KMS-11 (cell line): ENCODE measurements around the gene MMP24.
"Not testable (repeated sequence)": the region's sequence is repeated elsewhere in the genome, so short reads cannot be mapped to it uniquely, and the experiment has no call there.

Source experiments
- H2AFZ ChIP-seq: fragments of 200-600 bp; sonication (generic); 2 replicates; pipeline ENCODE4 v1.6.1; 2016; ENCODE audit warnings: antibody characterized with exemption, mixed run types, low read depth
- H3K27ac ChIP-seq: fragments of 200-600 bp; sonication (generic); 2 replicates; pipeline ENCODE4 v1.6.1; 2016; ENCODE audit warnings: mild to moderate bottlenecking, mixed run types
- H3K27me3 ChIP-seq: fragments of 200-600 bp; sonication (generic); 2 replicates; pipeline ENCODE4 v1.6.1; 2017; ENCODE audit warnings: mild to moderate bottlenecking, low read depth, mixed run types, moderate library complexity; ENCODE audit not compliant: insufficient read depth
- H3K36me3 ChIP-seq: fragments of 200-600 bp; sonication (generic); 2 replicates; pipeline ENCODE4 v1.6.1; 2017; ENCODE audit warnings: mild to moderate bottlenecking, mixed run types; ENCODE audit not compliant: insufficient read depth
- H3K4me1 ChIP-seq: fragments of 200-600 bp; sonication (generic); 2 replicates; pipeline ENCODE4 v1.6.1; 2016; ENCODE audit warnings: mild to moderate bottlenecking, low read depth, mixed run types; ENCODE audit not compliant: poor library complexity, severe bottlenecking
- H3K4me2 ChIP-seq: fragments of 200-600 bp; sonication (generic); 2 replicates; pipeline ENCODE4 v1.7.0; 2016; ENCODE audit warnings: mild to moderate bottlenecking, mixed run types
- H3K4me3 ChIP-seq: fragments of 200-600 bp; sonication (generic); IDR thresholded peaks from 2 replicates; pipeline ENCODE4 v1.6.1; 2017; ENCODE audit warnings: low read depth, low read length, mixed read lengths; ENCODE audit not compliant: insufficient read depth
- H3K79me2 ChIP-seq: fragments of 200-600 bp; sonication (generic); 2 replicates; pipeline ENCODE4 v1.6.1; 2016; ENCODE audit warnings: low read depth, mixed run types; ENCODE audit not compliant: insufficient read depth
- H3K9ac ChIP-seq: fragments of 200-600 bp; sonication (generic); 2 replicates; pipeline ENCODE4 v1.6.1; 2016; ENCODE audit warnings: mild to moderate bottlenecking, mixed run types
- H4K20me1 ChIP-seq: fragments of 200-600 bp; sonication (generic); 2 replicates; pipeline ENCODE4 v1.6.1; 2016; ENCODE audit warnings: mild to moderate bottlenecking, mixed run types; ENCODE audit not compliant: insufficient read depth
- CTCF ChIP-seq: fragments of 200-600 bp; sonication (generic); conservative IDR thresholded peaks from 2 replicates; pipeline ENCODE4 v1.6.1; 2017; ENCODE audit warnings: low read depth, mild to moderate bottlenecking, antibody characterized with exemption, low read length, moderate library complexity, mixed read lengths

The MMP24 gene

GRCh38 chr20:35253010-35253409 is 26.5 kb downstream of the MMP24 start:
- Histone ChIP-seq H3K4me1 (peaks cover 7% of the 10 kb centered on the region), H4K20me1 (no peaks in the 10 kb centered on the region), H2AFZ (no peak overlapping the region), H3K27ac (no peak overlapping the region), H3K9ac (no peak overlapping the region), H3K4me3 (no peak overlapping the region), H3K27me3 (no peaks in the 10 kb centered on the region), H3K36me3 (no peaks in the 10 kb centered on the region), H3K79me2 (no peaks in the 10 kb centered on the region), H3K4me2 (no peak overlapping the region)
- no peak for TF ChIP-seq CTCF

DNA sequence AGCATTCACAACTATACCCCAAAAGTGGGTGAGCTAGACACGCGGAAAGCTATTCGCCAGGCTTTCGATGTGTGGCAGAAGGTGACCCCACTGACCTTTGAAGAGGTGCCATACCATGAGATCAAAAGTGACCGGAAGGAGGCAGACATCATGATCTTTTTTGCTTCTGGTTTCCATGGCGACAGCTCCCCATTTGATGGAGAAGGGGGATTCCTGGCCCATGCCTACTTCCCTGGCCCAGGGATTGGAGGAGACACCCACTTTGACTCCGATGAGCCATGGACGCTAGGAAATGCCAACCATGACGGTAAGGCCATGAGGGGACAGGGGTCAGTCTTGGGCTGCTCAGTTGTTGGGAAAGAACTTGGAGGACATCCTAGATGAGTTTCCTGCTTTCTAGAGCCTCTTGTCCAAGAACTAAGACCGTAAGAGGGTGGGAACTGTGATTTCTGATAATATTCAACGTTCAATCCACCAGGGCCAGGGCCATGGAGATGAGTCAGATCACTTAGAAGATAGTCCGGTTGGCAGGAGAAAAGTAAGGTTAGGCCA is 28.0 kb downstream of the MMP24 start:
- TF ChIP-seq CTCF, result no peak
- Histone ChIP-seq H3K4me1 (peaks cover 7% of the 10 kb centered on the region), H3K36me3 (no peaks in the 10 kb centered on the region), H3K79me2 (no peaks in the 10 kb centered on the region), H3K4me3 (no peak overlapping the region), H4K20me1 (no peaks in the 10 kb centered on the region), H3K9ac (no peak overlapping the region), H3K4me2 (no peak overlapping the region), H2AFZ (no peak overlapping the region), H3K27me3 (no peaks in the 10 kb centered on the region), H3K27ac (no peak overlapping the region)

DNA sequence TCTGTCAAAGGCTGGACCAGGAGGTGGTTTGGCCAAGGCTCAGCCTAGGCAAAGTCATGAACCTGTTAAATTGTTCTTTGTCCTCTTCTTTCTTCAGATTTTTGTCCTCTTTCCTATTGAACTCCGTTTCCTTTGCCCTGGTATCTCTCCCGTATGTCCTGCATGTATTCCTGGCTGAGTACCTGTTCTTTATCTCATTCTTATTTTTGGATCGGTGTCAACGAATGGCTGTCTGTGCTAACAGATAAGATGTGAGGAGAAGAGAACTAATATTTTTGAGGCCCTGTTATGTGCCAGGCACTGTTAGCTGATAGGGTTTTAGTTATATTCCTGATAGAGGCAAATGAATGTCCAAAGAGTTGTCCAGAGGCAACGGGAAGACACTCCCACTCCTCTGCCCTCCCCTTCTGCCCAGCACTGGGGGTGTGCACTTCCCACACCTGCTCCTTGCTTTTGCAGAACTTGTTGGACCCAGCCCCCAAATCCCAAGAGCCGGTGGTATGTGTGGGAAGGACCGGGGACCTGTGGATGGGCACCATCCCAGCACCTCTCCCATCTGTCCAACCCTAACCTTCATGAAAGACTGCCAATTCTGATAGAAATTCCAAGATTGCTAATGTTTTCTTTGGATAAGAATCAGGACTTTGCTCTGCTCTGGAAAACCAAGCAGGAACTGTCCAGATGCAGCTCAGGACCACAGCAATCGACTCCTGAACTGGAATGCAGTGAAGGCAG is 30.9 kb downstream of the MMP24 start:
- H3K4me1 ChIP-seq, result peaks cover 1% of the 10 kb centered on the region
- H3K27ac ChIP-seq, result no peak overlapping the region
- H3K79me2 ChIP-seq, result no peaks in the 10 kb centered on the region
- H3K4me3 ChIP-seq, result no peak overlapping the region
- no peak overlapping the region for H3K9ac ChIP-seq
- no peaks in the 10 kb centered on the region for H3K36me3 ChIP-seq
- H3K27me3 ChIP-seq, result no peaks in the 10 kb centered on the region
- no peak for TF ChIP-seq CTCF
- no peaks in the 10 kb centered on the region for H4K20me1 ChIP-seq
- no peak overlapping the region for H2AFZ ChIP-seq
- H3K4me2 ChIP-seq, result no peak overlapping the region

GRCh38 chr20:35260426-35260825 is 33.9 kb downstream of the MMP24 start:
- Histone ChIP-seq H3K4me1 (no peaks in the 10 kb centered on the region), H3K27ac (no peak overlapping the region), H3K36me3 (no peaks in the 10 kb centered on the region), H3K27me3 (no peaks in the 10 kb centered on the region), H2AFZ (no peak overlapping the region), H3K4me3 (no peak overlapping the region), H3K9ac (no peak overlapping the region), H4K20me1 (no peaks in the 10 kb centered on the region), H3K4me2 (no peak overlapping the region), H3K79me2 (no peaks in the 10 kb centered on the region)
- TF ChIP-seq CTCF, result no peak

DNA sequence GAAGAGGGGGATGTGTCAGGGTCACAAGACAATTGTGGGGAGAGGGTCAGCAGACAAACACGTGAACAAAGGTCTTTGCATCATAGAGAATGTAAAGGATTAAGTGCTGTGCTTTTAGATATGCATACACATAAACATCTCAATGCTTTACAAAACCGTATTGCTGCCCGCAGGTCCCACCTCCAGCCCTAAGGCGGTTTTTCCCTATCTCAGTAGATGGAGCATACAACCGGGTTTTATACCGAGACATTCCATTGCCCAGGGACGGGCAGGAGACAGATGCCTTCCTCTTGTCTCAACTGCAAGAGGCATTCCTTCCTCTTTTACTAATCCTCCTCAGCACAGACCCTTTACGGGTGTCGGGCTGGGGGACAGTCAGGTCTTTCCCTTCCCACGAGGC is 35.8 kb downstream of the MMP24 start:
- H4K20me1 ChIP-seq, H3K4me1 ChIP-seq, H3K27me3 ChIP-seq, H3K36me3 ChIP-seq, H2AFZ ChIP-seq, H3K9ac ChIP-seq, H3K4me3 ChIP-seq, H3K79me2 ChIP-seq, H3K27ac ChIP-seq, H3K4me2 ChIP-seq: not testable (repeated sequence)

DNA sequence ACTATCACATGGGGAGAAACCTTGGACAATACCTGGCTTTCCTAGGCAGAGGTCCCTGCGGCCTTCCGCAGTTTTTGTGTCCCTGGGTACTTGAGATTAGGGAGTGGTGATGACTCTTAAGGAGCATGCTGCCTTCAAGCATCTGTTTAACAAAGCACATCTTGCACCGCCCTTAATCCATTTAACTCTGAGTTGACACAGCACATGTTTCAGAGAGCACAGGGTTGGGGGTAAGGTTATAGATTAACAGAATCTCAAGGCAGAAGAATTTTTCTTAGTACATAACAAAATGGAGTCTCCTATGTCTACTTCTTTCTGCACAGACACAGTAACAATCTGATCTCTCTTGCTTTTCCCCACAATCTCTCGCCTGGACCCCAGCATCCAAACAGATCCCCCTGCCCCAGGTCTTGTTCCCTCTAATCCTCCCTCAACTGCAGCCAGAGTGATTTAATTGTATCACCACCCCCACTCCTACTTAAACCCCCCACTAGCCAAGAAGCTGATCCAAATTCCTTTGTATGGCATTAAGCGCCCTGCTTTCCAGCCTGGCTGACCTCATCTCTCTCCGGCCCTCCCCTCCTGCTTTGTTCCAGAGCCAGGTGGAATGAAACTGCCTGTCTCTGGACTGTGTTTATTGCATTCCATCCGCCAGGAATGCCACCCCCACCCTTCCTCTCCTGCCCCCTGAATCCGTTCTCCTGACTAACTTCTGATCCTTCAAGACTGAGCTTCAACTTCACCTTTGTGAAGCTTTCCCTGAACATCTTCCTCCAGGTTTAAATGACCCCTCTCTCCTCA is 36.4 kb downstream of the MMP24 start:
- H3K36me3 ChIP-seq, H3K27me3 ChIP-seq, H3K4me3 ChIP-seq, H3K4me1 ChIP-seq, H3K9ac ChIP-seq, H4K20me1 ChIP-seq, H2AFZ ChIP-seq, H3K4me2 ChIP-seq, H3K79me2 ChIP-seq, H3K27ac ChIP-seq: not testable (repeated sequence)
